GM21360 (cell line): Measurements from ENCODE around the gene GMEB2.
"Not testable (repeated sequence)": the region's sequence is repeated elsewhere in the genome, so short reads cannot be mapped to it uniquely, and the experiment has no call there.

Experiments
- ATAC-seq: cut with Tn5 transposase; IDR thresholded peaks from one replicate; pipeline ENCODE4 v1.9.1; 2021; ENCODE audit warnings: mild to moderate bottlenecking, moderate library complexity; ENCODE audit not compliant: unreplicated experiment

The GMEB2 gene

DNA sequence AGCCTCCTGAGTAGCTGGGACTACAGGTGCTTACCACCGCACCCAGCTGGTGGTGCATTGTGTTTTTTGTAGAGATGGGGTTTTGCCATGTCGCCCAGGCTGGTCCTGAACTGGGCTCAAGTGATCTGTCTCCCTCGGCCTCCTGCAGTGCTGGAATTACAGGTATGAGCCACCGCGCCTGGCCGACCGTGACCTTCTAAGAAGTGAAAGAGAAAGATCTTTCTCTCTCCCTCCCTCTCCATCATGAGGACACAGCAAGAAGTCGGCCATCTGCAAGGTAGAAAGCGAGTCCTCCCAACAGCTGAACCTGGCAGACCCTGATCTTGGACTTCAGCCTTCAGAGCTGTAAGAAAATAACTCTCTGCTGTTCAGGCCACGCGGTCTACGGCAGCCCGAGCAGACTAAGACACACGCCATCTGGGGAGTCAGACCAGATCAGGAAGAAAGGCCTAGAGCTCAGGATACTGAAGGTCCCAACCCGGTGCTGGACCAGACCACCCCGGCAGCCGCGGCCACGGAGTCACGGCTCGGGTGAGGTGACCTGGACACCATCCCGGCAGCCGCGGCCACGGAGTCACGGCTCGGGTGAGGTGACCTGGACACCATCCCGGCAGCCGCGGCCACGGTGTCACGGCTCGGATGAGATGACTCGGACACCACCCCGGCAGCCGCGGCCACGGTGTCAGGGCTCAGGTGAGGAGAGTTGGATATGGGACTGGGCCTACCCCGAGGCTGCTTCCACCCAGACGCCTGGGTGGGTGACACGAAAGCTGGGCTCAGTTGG is 9.6 kb downstream of the GMEB2 start:
- ATAC-seq, result no peak

DNA sequence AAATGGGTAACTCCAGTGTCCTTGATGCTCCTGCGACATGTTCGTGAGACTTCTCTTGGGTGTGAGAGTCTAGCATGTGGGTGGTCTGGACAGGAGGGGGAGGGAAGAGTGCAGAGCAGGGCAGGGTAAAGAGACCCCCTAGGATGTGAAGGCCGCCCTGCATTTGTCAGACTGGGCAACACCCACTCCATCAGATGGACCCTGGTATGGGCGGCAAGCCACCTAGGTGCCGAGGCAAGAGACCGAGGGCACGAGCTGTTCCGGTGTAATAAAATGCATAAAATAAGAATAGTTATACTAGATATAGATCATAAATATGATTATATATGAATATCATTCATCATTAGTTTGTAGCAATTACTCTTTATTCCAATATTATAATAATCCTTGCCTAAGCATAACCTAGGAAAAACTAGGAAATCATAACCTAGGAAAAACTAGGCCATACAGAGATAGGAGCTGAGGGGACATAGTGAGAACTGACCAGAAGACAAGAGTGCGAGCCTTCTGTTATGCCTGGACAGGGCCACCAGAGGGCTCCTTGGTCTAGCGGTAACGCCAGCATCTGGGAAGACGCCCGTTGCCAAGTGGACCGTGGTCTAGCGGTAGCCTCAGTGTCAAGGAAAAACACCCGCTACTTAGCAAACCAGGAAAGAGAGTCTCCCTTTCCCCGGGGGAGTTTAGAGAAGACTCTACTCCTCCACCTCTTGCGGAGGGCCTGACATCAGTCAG is 12.9 kb downstream of the GMEB2 start:
- not testable (repeated sequence) for ATAC-seq

GRCh38 chr20:63612276-63612931 is 14.5 kb downstream of the GMEB2 start:
- ATAC-seq, result no peak

- ATAC-seq, result no peak
Measured at GRCh38 chr20:63611646-63612045, 15.3 kb downstream of the GMEB2 start.

DNA sequence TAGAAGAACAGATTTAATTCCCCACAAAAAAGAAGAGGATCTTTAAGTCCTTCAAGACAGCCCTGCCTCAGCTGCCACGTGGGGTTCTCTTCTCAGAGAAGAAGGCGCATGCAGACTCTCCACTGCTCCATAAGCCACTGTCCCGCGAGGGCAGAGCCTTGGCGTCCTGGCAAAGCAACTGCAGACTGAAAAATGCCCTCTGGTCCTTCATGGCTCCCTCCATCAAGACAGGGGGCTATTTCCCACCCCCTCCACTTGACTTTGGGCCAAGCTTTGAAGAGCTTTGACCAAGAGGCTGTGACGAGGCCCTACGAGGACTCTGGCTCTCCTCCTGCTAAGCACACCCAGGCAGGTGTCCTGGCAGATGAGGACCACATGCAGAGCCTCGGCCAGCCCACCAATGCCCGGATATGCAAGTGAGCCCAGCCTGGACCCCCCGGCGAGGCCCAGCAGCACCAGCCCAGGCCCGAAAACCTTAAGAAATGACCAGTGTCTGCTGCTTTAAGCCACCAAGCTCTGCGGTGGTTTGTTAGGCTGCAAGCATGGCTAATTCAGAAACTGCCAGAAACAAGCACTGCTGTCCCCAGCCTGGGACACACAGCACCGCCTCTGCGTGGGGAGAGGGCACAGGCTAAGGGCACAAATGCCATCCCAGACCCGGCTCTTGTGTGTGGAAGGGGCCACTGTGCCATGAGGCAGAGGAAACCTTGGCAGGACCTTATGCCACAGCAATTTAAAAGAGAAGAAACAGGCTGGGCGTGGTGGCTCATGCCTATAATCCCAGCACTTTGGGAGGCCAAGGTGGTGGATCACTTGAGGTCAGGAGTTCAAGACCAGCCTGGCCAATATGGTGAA is 16.1 kb downstream of the GMEB2 start:
- ATAC-seq, result no peak

DNA sequence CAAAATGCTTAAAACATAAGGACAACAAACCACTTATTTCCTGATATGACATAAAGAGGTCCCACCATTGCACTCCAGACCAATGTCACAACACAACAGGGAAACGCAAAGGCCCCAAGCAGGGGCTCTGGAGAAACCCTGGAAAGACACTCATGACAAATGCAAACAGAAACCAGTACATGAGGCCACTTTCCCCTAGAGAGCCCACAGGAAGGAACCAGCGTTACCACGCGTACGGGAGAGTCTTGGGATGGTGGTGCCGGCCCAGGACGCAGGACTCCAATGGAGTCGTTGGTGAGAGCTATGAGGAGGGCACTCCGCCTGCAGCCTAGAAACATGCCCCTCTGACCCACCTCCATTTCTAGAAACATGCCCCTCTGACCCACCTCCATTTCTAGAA is 20.2 kb downstream of the GMEB2 start:
- ATAC-seq, result no peak

DNA sequence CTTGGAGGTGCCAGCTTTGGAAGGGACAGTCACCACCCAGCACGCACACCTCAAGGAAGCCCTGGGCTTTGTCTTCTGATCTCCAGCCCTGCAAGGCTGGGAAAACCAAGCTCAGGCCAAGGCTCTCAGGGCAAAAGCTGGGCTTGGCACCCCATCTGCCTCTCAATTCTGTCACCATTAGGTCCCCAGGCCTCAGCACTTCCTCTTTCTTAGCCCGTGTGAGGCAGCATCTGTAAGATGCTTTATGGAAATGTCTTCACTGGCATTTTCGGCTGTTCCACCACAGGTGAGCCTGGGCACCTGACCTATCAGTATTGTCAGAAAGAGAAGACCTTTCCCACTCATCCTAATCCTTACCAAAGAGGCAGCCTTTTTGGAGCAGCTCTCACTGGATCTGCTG is 24.6 kb downstream of the GMEB2 start:
- no peak for ATAC-seq

DNA sequence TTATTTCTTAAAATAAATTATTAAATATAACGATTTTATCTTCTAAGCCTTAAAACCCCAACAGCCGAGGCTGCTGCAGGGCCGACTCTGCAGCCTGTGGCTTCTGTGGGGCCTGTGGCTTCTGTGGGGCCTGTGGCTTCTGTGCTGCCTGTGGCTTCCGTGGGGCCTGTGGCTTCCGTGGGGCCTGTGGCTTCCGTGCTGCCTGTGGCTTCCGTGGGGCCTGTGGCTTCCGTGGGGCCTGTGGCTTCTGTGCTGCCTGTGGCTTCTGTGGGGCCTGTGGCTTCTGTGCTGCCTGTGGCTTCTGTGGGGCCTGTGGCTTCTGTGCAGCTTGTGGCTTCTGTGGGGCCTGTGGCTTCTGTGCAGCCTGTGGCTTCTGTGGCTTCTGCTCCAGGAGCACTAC is 25.2 kb downstream of the GMEB2 start:
- not testable (repeated sequence) for ATAC-seq

GRCh38 chr20:63599396-63600050 is 27.4 kb downstream of the GMEB2 start:
- ATAC-seq, result no peak

DNA sequence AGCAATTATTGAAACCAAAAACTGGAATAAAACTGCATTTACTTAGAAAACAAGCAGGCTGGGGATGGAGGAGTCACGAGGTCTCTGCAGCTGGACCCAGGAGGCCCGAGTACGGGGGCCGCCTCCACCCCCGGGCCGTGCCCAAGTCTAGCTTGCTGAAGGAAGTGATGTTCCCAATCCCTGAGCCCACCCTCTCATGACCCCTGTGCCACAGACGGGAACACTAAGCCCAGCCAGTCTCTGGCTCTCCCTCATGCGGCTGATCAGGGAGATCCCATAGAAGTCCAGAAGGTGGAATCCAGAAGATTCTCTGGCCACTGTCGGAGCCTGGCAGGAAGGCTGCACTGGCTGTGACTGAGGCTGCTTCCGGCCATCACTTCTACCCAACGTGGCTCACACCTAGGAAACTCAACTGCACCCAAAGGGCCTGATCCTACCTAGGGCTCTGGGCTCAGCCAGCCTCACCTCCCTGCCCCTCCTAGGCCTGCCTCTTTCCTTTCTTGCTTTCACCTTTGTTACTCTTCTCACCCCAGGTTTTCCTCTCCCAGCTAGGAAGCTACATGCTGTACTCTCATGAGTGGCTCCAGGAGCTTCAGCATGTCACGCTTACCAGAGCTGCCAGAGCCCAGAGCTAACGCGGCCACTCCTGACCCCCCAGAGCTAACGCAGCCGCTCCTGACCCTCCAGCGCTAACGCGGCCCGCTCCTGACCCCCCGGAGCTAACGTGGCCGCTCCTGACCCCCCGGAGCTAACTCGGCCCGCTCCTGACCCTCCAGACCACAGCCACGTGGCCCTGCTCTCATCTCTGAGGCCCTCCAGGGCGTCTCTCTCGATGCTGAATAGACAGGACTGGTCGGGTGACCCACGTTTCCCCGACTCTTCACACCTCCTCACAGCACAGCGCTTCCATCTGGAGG is 28.2 kb downstream of the GMEB2 start:
- ATAC-seq, result no peak

GRCh38 chr20:63597651-63598478 is 29.0 kb downstream of the GMEB2 start:
- ATAC-seq, result no peak

- ATAC-seq, result no peak
Measured at GRCh38 chr20:63596423-63596822, 30.5 kb downstream of the GMEB2 start.

- ATAC-seq, result no peak
Measured at GRCh38 chr20:63595416-63596127, 31.3 kb downstream of the GMEB2 start.

DNA sequence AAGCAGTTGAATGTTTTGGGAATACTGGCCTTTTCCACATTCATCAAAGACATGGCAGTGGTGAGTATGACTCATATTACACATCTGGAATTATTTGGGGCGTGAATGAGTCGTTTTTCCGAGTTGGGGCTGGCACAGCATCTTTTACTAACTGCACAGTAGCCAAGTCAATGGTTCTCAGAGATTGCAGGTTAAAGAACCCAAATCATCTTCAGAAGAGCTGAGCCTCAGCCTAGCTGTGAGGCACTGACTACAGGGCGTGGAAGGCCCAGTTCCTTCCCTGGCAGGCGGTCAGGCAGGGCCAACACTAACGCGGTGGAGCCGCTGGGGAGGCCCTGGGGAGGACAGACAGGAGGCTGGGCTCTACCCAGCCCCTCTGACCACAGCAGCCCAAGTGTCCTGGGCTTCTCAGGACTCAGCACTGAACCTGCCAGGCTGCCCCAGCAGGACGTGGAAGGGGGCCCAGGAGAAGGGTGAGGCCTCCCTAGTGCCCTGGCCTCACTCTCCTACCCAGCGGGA is 32.8 kb downstream of the GMEB2 start:
- no peak for ATAC-seq

- ATAC-seq, result no peak
Measured at GRCh38 chr20:63592661-63593060, 34.2 kb downstream of the GMEB2 start.

DNA sequence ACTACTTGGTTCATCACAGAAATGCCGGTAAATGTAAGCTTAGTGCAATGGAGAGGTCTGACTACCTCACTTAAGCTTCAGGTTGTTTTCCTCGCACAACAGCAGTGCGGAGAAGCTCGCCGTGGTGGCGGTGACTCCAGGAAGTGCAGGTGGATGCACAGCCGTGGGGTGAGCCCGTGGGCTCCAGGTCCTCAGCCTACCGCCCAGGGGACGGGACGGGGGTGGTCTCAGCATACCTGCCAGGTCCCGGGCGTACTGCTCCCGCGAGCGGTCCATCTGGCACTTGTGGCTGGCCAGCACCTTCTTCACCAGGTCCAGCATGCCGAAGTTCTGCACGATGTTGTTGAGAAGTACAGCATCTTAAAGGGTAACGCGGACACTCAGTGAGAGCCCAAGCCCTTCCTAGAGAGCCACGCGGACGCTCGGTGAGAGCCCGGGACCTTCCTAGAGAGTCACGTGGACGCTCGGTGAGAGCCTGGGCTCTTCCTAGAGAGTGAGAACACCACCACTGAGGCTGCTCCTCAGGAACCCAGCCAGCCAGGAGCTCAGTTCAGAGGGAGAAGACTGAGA is 35.0 kb downstream of the GMEB2 start:
- ATAC-seq, result no peak

GRCh38 chr20:63591147-63591533 is 35.8 kb downstream of the GMEB2 start:
- no peak for ATAC-seq
